ENCODE measurements around the gene PRODH2. TPM values are rescaled to one million over a fixed set of nuclear protein-coding genes. Genes with fewer than 3 reads are reported as not detected.

PRODH2 gene
- total RNA-seq, 4 donors from 2014 or later = not detected

DNA sequence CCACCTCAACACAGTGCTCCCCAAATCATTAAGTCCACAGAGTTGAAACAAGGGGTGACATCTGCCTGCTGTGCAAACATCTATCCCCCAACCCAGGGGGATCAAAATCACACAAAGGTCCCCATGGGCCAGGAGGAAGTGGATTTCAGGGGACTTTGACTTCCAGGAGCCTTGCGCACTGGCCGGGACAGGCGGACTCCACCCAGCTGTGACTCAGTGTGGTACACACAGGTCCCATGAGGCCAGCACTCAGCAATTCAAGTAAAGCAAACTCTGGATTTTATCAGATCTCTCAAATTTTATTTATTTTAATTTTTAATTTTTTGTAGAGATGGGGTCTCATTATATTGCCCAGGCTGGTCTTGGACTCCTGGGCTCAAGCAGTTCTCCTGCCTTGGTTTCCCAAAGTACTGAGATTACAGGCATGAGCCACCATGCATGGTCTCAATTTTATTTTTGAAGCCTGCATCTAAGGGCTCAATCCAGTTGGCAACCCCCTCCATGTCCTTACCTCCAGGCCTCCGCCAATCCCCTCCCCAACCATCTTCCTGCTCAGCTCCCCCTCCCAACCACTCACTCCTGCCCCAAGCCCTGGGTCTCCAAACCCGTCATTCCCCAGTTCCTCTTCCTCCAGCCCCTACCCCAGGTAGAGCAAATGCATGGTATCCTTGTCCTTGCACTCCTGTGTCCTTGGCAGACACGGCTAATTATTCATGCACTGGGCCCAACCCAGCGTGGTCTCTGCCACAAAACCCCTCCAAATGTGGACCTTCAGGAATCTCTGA, 19.1 kb downstream of the PRODH2 start:
- Histone ChIP-seq H3K27me3 (peaks cover 30% of the 10 kb centered on the region), H3K4me3 (no peak overlapping the region), H3K4me1 (peaks cover 5% of the 10 kb centered on the region), H3K36me3 (no peaks in the 10 kb centered on the region), H3K27ac (no peak overlapping the region), H3K9me3 (no peaks in the 10 kb centered on the region)
- no peak for DNase-seq (ENCODE audit: low spot score in 2 of 2)
- TF ChIP-seq POLR2A (IDR thresholded peaks at IDR 0.05) = no peak
- TF ChIP-seq, protein P1, sequence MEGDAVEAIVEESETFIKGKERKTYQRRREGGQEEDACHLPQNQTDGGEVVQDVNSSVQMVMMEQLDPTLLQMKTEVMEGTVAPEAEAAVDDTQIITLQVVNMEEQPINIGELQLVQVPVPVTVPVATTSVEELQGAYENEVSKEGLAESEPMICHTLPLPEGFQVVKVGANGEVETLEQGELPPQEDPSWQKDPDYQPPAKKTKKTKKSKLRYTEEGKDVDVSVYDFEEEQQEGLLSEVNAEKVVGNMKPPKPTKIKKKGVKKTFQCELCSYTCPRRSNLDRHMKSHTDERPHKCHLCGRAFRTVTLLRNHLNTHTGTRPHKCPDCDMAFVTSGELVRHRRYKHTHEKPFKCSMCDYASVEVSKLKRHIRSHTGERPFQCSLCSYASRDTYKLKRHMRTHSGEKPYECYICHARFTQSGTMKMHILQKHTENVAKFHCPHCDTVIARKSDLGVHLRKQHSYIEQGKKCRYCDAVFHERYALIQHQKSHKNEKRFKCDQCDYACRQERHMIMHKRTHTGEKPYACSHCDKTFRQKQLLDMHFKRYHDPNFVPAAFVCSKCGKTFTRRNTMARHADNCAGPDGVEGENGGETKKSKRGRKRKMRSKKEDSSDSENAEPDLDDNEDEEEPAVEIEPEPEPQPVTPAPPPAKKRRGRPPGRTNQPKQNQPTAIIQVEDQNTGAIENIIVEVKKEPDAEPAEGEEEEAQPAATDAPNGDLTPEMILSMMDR (IDR thresholded peaks at IDR 0.05) = no peak
- TF ChIP-seq EP300 (IDR thresholded peaks at IDR 0.05) = no peak
- no peak for TF ChIP-seq POLR2AphosphoS5 (IDR thresholded peaks at IDR 0.05)
- 72% methylated on average over 7 of the region's 7 CpGs for WGBS

DNA sequence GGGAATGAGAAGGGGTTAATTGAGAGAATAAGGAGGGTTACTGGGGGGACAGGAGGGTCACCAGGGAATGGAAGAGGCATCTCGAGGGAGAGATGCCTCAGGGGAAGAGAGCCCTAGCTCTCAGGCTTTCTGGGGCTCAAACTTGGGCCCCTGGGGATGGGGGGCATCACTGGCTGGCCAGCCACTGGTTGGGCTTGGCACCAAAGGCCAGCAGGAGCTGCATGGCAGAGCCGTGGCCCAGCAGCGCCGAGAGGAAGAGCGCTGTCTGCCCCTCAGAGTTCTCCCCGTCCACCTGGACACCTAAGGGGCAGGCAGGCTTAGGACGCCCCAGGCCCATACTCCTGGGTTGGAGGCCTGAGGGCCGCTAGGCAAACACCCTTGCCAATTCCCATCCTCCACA, 19.8 kb downstream of the PRODH2 start:
- H3K27me3 ChIP-seq = peaks cover 24% of the 10 kb centered on the region
- peaks cover 5% of the 10 kb centered on the region for H3K4me1 ChIP-seq
- no peaks in the 10 kb centered on the region for H3K9me3 ChIP-seq
- H3K27ac ChIP-seq = no peak overlapping the region
- H3K4me3 ChIP-seq = no peak overlapping the region
- no peaks in the 10 kb centered on the region for H3K36me3 ChIP-seq
- TF ChIP-seq, protein P1 (IDR thresholded peaks at IDR 0.05) = no peak
- no peak for TF ChIP-seq EP300 (IDR thresholded peaks at IDR 0.05)
- 36% methylated on average over 1 of the region's 8 CpGs for WGBS
- DNase-seq (ENCODE audit: low spot score in 2 of 2) = no peak

DNA sequence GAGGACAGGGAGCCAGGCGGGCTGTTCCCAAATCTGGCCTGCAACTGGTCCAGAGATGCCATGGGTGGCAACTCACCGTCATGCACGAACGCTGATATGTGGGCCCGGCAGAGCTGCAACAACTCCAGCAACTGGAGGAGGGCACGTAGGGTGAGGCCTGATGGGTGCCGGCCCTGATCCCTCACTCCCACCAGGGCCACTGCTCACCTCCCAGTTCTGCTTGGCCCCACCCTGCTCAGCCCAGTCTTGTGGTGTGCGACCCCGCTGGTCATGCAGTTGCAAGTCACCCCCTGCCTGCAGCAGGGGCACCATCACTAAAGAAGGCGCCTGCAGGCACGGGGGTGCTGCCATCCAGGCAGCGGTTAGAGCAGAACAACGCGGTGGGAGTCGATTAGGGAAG, 20.3 kb downstream of the PRODH2 start:
- WGBS = 74% methylated on average over 6 of the region's 15 CpGs

DNA sequence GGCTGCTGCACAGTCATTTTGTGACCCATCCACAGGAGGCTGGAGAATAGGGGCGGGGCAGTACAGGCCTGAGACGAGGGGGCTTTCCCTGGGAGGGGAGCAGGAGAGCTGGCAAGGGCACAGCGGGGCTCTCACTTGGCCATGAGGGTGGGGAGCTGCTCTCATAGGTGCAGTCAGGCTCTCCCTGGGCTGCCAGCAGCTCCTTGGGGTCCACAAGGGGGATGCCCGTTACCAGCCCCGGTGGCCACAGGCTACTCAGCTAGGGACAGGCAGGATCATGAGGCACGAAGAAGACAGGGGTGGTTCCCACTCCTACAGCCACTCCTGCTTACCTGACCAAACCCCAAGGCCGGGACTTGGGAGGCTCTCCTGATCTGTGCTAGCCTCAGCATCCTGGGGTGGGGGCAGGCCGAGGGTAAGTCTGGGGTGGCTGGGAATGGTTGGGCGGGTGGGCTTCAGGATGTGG, 20.8 kb downstream of the PRODH2 start:
- peak in 1 of 2 donors; percentile 60 for DNase-seq (ENCODE audit: low spot score in 2 of 2)
- H3K36me3 ChIP-seq = peaks cover 3% of the 10 kb centered on the region
- WGBS = 96% methylated on average over 5 of the region's 9 CpGs
- H3K4me3 ChIP-seq = no peak overlapping the region
- no peak overlapping the region for H3K27ac ChIP-seq
- H3K9me3 ChIP-seq = no peaks in the 10 kb centered on the region
- TF ChIP-seq EP300 (IDR thresholded peaks at IDR 0.05) (no peak), POLR2A (IDR thresholded peaks at IDR 0.05) (no peak), POLR2AphosphoS5 (IDR thresholded peaks at IDR 0.05) (no peak)
- TF ChIP-seq, protein P1 (IDR thresholded peaks at IDR 0.05) = no peak
- peaks cover 13% of the 10 kb centered on the region for H3K27me3 ChIP-seq
- peaks cover 5% of the 10 kb centered on the region for H3K4me1 ChIP-seq

More for the DNA sequence above, 20.3 kb downstream of the PRODH2 start:
- Histone ChIP-seq H3K9me3 (no peaks in the 10 kb centered on the region), H3K4me1 (peaks cover 5% of the 10 kb centered on the region), H3K36me3 (peaks cover 2% of the 10 kb centered on the region), H3K4me3 (no peak overlapping the region), H3K27me3 (peaks cover 18% of the 10 kb centered on the region), H3K27ac (no peak overlapping the region)
- no peak for DNase-seq (ENCODE audit: low spot score in 2 of 2)
- TF ChIP-seq POLR2A (IDR thresholded peaks at IDR 0.05) = no peak
- no peak for TF ChIP-seq EP300 (IDR thresholded peaks at IDR 0.05)
- TF ChIP-seq, protein P1 (IDR thresholded peaks at IDR 0.05) = no peak
- TF ChIP-seq POLR2AphosphoS5 (IDR thresholded peaks at IDR 0.05) = no peak

DNA sequence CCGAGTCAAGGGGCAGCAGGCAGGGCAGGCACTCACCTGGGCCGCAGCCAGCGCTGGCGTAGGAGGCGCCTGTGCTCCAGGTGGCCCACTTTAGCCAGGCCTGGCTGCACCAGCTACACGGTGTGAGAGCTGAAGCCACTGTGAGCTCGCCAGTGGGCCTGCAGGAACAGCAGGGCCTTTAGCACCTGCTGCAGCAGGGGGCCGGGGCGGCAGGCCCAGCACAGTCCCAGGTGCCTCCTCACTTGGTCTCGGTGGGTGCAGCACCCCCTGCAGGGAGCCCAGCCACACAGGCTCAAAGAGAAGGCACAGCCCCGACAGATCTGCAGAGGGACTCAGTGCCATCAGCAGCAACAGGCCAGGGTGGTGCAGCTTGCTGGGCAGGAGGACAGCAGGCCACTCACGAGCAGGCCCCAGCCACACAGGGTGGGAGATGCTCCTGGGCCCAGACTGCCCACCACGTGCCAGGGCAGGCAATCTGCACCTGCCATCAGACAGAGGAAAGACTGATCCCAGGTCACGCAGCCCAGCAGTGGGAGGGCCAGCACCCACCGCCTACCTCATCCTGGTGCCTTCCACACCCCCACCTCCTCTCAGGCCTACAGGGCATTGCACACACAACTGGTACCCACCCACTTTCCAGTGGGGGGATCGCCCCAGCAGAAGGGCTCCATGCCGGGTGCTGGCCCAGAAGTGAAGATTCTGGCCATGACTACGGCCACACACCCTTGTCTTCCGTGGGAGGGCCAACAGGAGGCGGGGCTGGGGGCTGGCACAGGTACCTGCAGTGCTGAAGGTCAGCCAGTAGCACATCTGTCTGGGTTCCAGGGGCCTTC, 21.4 kb downstream of the PRODH2 start:
- peak in 1 of 2 donors; percentile 75 for DNase-seq (ENCODE audit: low spot score in 2 of 2)
- Histone ChIP-seq H3K4me1 (peaks cover 5% of the 10 kb centered on the region), H3K27ac (no peak overlapping the region), H3K4me3 (no peak overlapping the region), H3K9me3 (no peaks in the 10 kb centered on the region), H3K36me3 (peaks cover 4% of the 10 kb centered on the region), H3K27me3 (peaks cover 7% of the 10 kb centered on the region)
- 66% methylated on average over 5 of the region's 20 CpGs for WGBS
- TF ChIP-seq POLR2AphosphoS5 (IDR thresholded peaks at IDR 0.05) (no peak), EP300 (IDR thresholded peaks at IDR 0.05) (no peak), POLR2A (IDR thresholded peaks at IDR 0.05) (no peak)
- TF ChIP-seq, protein P1 (IDR thresholded peaks at IDR 0.05) = no peak

Measured in suprapubic skin (tissue), 4 donors.